Testis (tissue), 2 donors: ENCODE results near the gene PCLO.

Experiments used
- POLR2A ChIP-seq: fragments of 450-650 bp; IDR thresholded peaks from one replicate; pipeline ENCODE4 v1.6.1; 2017; ENCODE audit warnings: antibody characterized with exemption, mild to moderate bottlenecking, moderate library complexity
- TF ChIP-seq, protein P1 (sequence below), 3 experiments: fragments of 450-650 bp in 2 of 3; fragments of 200-600 bp in 1 of 3; sonication (generic) in 1 of 3; IDR thresholded peaks; one replicate each; pipeline ENCODE4 v1.5.1; 2016 to 2019; ENCODE audit warnings: antibody characterized with exemption in 3 of 3, mild to moderate bottlenecking in 2 of 3, moderate library complexity in 1 of 3

GRCh38 chr7:83005410-83005809, 157.3 kb downstream of the PCLO start:
- TF ChIP-seq POLR2A: no peak
- TF ChIP-seq, protein P1, sequence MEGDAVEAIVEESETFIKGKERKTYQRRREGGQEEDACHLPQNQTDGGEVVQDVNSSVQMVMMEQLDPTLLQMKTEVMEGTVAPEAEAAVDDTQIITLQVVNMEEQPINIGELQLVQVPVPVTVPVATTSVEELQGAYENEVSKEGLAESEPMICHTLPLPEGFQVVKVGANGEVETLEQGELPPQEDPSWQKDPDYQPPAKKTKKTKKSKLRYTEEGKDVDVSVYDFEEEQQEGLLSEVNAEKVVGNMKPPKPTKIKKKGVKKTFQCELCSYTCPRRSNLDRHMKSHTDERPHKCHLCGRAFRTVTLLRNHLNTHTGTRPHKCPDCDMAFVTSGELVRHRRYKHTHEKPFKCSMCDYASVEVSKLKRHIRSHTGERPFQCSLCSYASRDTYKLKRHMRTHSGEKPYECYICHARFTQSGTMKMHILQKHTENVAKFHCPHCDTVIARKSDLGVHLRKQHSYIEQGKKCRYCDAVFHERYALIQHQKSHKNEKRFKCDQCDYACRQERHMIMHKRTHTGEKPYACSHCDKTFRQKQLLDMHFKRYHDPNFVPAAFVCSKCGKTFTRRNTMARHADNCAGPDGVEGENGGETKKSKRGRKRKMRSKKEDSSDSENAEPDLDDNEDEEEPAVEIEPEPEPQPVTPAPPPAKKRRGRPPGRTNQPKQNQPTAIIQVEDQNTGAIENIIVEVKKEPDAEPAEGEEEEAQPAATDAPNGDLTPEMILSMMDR (IDR thresholded peaks at IDR 0.05): no peak
